ENCODE results near the gene PRR15. TPM values are rescaled to one million over a fixed set of nuclear protein-coding genes. Genes with fewer than 3 reads are reported as not detected.

PRR15 gene
- total RNA-seq, 1 donor from 2014 or later: 4.1 TPM

DNA sequence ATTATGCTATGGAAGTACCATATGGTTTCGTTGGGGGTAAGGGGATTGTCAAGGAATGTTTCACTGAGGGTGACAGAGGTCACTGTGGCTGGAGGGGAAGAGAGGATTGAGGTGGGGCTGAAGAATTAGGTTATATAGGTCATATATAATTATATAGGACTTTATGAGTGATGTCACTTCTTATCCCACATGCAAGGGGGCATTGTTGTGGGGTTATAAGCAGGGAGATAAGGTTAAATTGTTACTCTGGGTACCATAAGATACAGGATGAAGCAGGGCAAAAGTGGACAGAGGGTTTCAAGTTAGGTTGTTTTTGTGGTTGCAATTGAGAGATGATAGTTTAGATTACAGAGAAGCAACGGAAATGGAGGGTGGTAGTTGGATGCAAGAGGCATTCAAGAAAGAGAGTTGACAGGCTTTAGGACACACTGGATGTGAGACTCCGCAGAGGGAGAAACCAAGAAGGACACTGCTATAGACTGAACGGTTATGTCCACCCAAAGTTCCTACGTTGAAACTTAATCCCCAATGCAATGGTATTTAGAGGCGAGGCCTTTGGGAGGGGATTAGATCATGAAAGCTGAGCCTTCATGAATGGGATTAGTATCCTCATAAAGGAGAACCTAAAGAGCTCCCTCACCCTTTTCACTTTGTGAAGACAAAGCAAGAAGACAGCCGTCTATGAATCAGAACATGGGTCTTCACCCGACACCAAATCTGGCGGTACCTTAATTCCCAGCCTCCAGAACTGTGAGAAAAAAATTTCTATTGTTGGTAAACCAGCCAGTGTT is 7.0 kb upstream of the PRR15 start:
- intact Hi-C loops (cut with DNase I): no loop called here

GRCh38 chr7:29557954-29558353 is 5.7 kb upstream of the PRR15 start:
- no peaks in the 10 kb centered on the region for H3K36me3 ChIP-seq
- H3K4me1 ChIP-seq: peaks cover 3% of the 10 kb centered on the region
- no peak overlapping the region for H3K4me3 ChIP-seq
- no peak overlapping the region for H3K27ac ChIP-seq
- no peak for DNase-seq
- TF ChIP-seq, protein P1, sequence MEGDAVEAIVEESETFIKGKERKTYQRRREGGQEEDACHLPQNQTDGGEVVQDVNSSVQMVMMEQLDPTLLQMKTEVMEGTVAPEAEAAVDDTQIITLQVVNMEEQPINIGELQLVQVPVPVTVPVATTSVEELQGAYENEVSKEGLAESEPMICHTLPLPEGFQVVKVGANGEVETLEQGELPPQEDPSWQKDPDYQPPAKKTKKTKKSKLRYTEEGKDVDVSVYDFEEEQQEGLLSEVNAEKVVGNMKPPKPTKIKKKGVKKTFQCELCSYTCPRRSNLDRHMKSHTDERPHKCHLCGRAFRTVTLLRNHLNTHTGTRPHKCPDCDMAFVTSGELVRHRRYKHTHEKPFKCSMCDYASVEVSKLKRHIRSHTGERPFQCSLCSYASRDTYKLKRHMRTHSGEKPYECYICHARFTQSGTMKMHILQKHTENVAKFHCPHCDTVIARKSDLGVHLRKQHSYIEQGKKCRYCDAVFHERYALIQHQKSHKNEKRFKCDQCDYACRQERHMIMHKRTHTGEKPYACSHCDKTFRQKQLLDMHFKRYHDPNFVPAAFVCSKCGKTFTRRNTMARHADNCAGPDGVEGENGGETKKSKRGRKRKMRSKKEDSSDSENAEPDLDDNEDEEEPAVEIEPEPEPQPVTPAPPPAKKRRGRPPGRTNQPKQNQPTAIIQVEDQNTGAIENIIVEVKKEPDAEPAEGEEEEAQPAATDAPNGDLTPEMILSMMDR (IDR thresholded peaks at IDR 0.05): no peak
- peaks cover 30% of the 10 kb centered on the region for H3K27me3 ChIP-seq (ENCODE audit: low read depth)
- ATAC-seq: peak; percentile 62 to 72
- intact Hi-C loops (cut with DNase I): no loop called here
- no peaks in the 10 kb centered on the region for H3K9me3 ChIP-seq

More for the DNA sequence above, 7.0 kb upstream of the PRR15 start:
- Histone ChIP-seq H3K36me3 (no peaks in the 10 kb centered on the region), H3K27ac (no peak overlapping the region), H3K27me3 (ENCODE audit: low read depth) (peaks cover 17% of the 10 kb centered on the region), H3K9me3 (no peaks in the 10 kb centered on the region), H3K4me3 (no peak overlapping the region), H3K4me1 (no peaks in the 10 kb centered on the region)
- no peak for DNase-seq
- ATAC-seq: no peak
- TF ChIP-seq, protein P1 (IDR thresholded peaks at IDR 0.05): no peak

DNA sequence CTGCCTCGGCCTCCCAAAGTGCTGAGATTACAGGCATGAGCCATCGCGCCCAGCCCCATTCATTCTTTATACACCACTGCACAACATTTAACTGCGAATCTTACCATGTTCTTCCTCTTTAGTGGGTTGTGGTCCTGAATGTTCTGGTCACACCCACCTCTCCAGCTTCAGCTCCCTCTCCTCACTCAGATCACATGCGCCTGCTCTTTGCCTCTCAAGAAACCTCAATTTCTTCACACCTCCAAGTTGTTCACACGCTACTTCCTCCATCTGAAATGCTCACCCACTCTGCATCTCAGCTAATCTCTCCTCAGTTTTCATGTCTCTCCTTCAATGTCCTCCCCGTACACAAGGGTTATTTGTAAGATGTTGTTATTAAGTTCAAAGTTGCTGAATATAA is 2.4 kb upstream of the PRR15 start:
- ATAC-seq (no peak), DNase-seq (no peak)
- H3K4me3 ChIP-seq: no peak overlapping the region
- H3K27ac ChIP-seq: no peak overlapping the region
- H3K27me3 ChIP-seq (ENCODE audit: low read depth): peaks cover 63% of the 10 kb centered on the region
- intact Hi-C loops (cut with DNase I): no loop called here
- H3K36me3 ChIP-seq: no peaks in the 10 kb centered on the region
- H3K9me3 ChIP-seq: no peaks in the 10 kb centered on the region
- TF ChIP-seq, protein P1 (IDR thresholded peaks at IDR 0.05): no peak
- peaks cover 36% of the 10 kb centered on the region for H3K4me1 ChIP-seq

DNA sequence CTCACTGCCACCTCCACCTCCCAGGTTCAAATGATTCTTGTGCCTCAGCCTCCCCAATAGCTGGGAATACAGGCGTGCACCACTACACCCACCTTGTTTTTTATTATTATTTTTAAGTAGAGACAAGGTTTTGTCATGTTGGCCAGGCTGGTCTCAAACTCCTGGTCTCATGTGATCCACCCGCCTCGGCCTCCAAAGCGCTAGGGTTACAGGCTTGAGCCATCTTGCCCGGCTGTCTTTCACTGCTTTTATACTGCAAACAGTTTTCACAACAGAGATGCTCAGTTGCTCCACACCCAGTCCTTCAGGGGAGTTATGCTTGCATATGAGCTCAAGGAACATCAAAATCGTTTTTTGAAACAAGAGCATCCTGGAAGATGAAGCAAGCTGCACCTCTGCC is 1.3 kb upstream of the PRR15 start:
- H3K4me1 ChIP-seq: peaks cover 43% of the 10 kb centered on the region
- intact Hi-C loops (cut with DNase I): no loop called here
- peaks cover 73% of the 10 kb centered on the region for H3K27me3 ChIP-seq (ENCODE audit: low read depth)
- H3K4me3 ChIP-seq: no peak overlapping the region
- ATAC-seq (no peak), DNase-seq (no peak)
- TF ChIP-seq, protein P1 (IDR thresholded peaks at IDR 0.05): no peak
- H3K9me3 ChIP-seq: no peaks in the 10 kb centered on the region
- no peaks in the 10 kb centered on the region for H3K36me3 ChIP-seq
- H3K27ac ChIP-seq: no peak overlapping the region

- DNase-seq: peak; percentile 76
- Histone ChIP-seq H3K4me3 (peak overlapping the region; percentile 60), H3K27me3 (ENCODE audit: low read depth) (peaks cover 93% of the 10 kb centered on the region), H3K9me3 (no peaks in the 10 kb centered on the region), H3K27ac (peak overlapping the region; percentile 65), H3K4me1 (peaks cover 43% of the 10 kb centered on the region), H3K36me3 (no peaks in the 10 kb centered on the region)
- intact Hi-C loops (cut with DNase I): no loop called here
- TF ChIP-seq, protein P1 (IDR thresholded peaks at IDR 0.05): no peak
- peak; percentile 71 to 86 for ATAC-seq
Observed at GRCh38 chr7:29564496-29565223, 1.0 kb downstream of the PRR15 start.

Data from lower lobe of right lung (tissue), 2 donors.